Kidney (tissue), 14 donors: ENCODE results near the gene ERG28. TPM values are rescaled to one million over a fixed set of nuclear protein-coding genes. Genes with fewer than 3 reads are reported as not detected.
"Not testable (repeated sequence)": the region's sequence is repeated elsewhere in the genome, so short reads cannot be mapped to it uniquely, and the experiment has no call there.

Experiments
- DNase-seq, 5 donors: peaks; one replicate each; pipeline ENCODE4 v3.0.0-alpha.2; 2013 to 2020
- FAIRE-seq: peaks from 2 replicates; lab custom pipeline; 2012; peaks lifted over from hg19 to GRCh38; lab: Jason Lieb, UNC
- H3K27ac ChIP-seq, 2 donors: one replicate each; pipeline ENCODE4 v1.7.0; 2013; ENCODE audit warnings: low read depth in 2 of 2, low read length in 2 of 2, inconsistent platforms in 1 of 2
- H3K27me3 ChIP-seq: one replicate; pipeline ENCODE4 v1.7.1; 2013; ENCODE audit warnings: low read length, inconsistent platforms; ENCODE audit not compliant: control insufficient read depth, insufficient read depth
- H3K36me3 ChIP-seq, 3 donors: one replicate each; pipeline versions ENCODE4 v1.7.0 to v1.7.1; 2013; ENCODE audit warnings: low read length in 3 of 3, control low read depth in 1 of 3, inconsistent platforms in 1 of 3; ENCODE audit not compliant: insufficient read depth in 3 of 3, control insufficient read depth in 2 of 3
- H3K4me1 ChIP-seq, 3 donors: one replicate each; pipeline versions ENCODE4 v1.7.0 to v1.7.1; 2013; ENCODE audit warnings: low read length in 3 of 3, inconsistent platforms in 1 of 3, low read depth in 1 of 3; ENCODE audit not compliant: control insufficient read depth in 2 of 3, insufficient read depth in 2 of 3
- H3K4me3 ChIP-seq, 3 donors: one replicate each; pipeline versions ENCODE4 v1.7.0 to v1.8.1; 2013; ENCODE audit warnings: low read length in 3 of 3, control low read depth in 1 of 3, inconsistent platforms in 1 of 3
- H3K9ac ChIP-seq, 3 donors: one replicate each; pipeline versions ENCODE4 v1.7.0 to v1.7.1; 2013; ENCODE audit warnings: low read length in 3 of 3, control low read depth in 1 of 3, inconsistent platforms in 1 of 3
- H3K9me3 ChIP-seq, 3 donors: one replicate each; pipeline versions ENCODE4 v1.7.0 to v1.7.1; 2013; ENCODE audit warnings: low read length in 3 of 3, control low read depth in 1 of 3, inconsistent platforms in 1 of 3; ENCODE audit not compliant: control insufficient read depth in 2 of 3, insufficient read depth in 1 of 3
- CTCF ChIP-seq: IDR thresholded peaks from 3 replicates; pipeline ENCODE4 v1.5.1; 2012; ENCODE audit warnings: mild to moderate bottlenecking, moderate library complexity, borderline replicate concordance; ENCODE audit not compliant: insufficient read depth; ENCODE audit errors: extremely low read depth
- intact Hi-C: fragments of 100-400 bp; cut with DNase I; formaldehyde crosslinking; loops from one replicate; pipeline ENCODE4 v1.11.1; 2022
- polyA plus RNA-seq: library from polyadenylated mRNA; stranded (reverse); fragments of 350-450 nt; fragmentation: Illumina TruSeq; extraction: RNeasy Lipid Tissue Mini Kit (QIAGEN cat#74804); gene quantifications from one replicate; pipeline ENCODE4 v1.2.3, GENCODE V29; 2014; ENCODE audit warnings: low read depth, low replicate concordance; ENCODE audit not compliant: insufficient read depth
- total RNA-seq: library from RNA; stranded (reverse); fragmentation: NEBNext Ultra II Directional; extraction: Animal tissue kit (Norgen Biotek cat#: 25700); gene quantifications from one replicate; pipeline ENCODE4 v1.2.1, GENCODE V29; 2021
- donor health status: control.
- donor health status: control.
- donor health status: control.
- donor health status: control.
- donor health status: control.
- donor health status: DM: yes; HTN: yes; CAD: no.
- donor health status: Normal renal cell carcinoma (clear cell type).

ERG28 gene
- total and polyA plus RNA-seq, 2 donors from 2014 or later: 17.9 to 34.8 TPM

- no peak overlapping the region for H3K9ac ChIP-seq
- DNase-seq (no peak), FAIRE-seq (no peak)
- H3K36me3 ChIP-seq: peaks cover 4 to 12% (median 9%) of the 10 kb centered on the region in 3 donors
- H3K4me3 ChIP-seq: no peak overlapping the region
- no peaks in the 10 kb centered on the region for H3K4me1 ChIP-seq
- TF ChIP-seq CTCF: no peak
- no peaks in the 10 kb centered on the region for H3K9me3 ChIP-seq
- no peaks in the 10 kb centered on the region for H3K27me3 ChIP-seq
- intact Hi-C loops: no loop called here
- no peak overlapping the region for H3K27ac ChIP-seq
These were observed 36.7 kb upstream of the ERG28 start for GRCh38 chr14:75697386-75697785.

DNA sequence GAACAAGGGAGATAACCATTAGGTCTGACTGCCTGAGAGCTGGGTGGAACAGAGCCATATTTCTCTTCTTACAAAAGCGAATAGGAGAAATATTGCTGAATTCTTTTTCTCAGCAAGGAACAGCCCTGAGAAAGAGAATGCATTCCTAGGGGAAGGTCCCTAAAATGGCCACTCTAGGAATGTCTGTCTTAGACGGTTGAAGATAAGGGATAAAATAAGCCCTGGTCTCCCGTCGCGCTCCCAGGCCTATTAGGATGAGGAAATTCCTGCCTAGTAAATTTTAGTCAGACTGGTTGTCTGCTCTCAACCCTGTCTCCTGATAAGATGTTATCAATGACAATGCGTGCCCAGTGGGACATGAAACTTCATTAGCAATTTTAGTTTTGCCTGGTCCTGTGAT lies 34.3 kb upstream of the ERG28 start:
- intact Hi-C loops, H3K4me1 ChIP-seq, H3K9me3 ChIP-seq, FAIRE-seq, DNase-seq, H3K27ac ChIP-seq, H3K27me3 ChIP-seq, H3K9ac ChIP-seq, H3K4me3 ChIP-seq: not testable (repeated sequence)
- H3K36me3 ChIP-seq: peaks cover 7 to 27% (median 13%) of the 10 kb centered on the region in 3 donors

GRCh38 chr14:75690010-75690409 lies 29.3 kb upstream of the ERG28 start:
- H3K27ac ChIP-seq: no peak overlapping the region
- FAIRE-seq (no peak), DNase-seq (no peak)
- intact Hi-C loops: no loop called here
- H3K9ac ChIP-seq: no peak overlapping the region
- H3K36me3 ChIP-seq: peaks cover 4 to 19% (median 8%) of the 10 kb centered on the region in 3 donors
- no peak overlapping the region for H3K4me3 ChIP-seq
- no peak for TF ChIP-seq CTCF
- H3K27me3 ChIP-seq: no peaks in the 10 kb centered on the region
- H3K9me3 ChIP-seq: no peaks in the 10 kb centered on the region
- peaks cover 0 to 4% (median 0%) of the 10 kb centered on the region in 3 donors for H3K4me1 ChIP-seq

GRCh38 chr14:75689012-75689411 lies 28.3 kb upstream of the ERG28 start:
- FAIRE-seq (no peak), DNase-seq (peak in 1 of 5 donors; percentile 30)
- intact Hi-C loops: no loop called here
- Histone ChIP-seq H3K4me3 (no peak overlapping the region), H3K9ac (no peak overlapping the region), H3K36me3 (peaks cover 4 to 22% (median 9%) of the 10 kb centered on the region in 3 donors), H3K27ac (no peak overlapping the region), H3K27me3 (no peaks in the 10 kb centered on the region), H3K4me1 (peaks cover 0 to 4% (median 0%) of the 10 kb centered on the region in 3 donors), H3K9me3 (no peaks in the 10 kb centered on the region)
- no peak for TF ChIP-seq CTCF
